GM21723 (cell line): Measurements from ENCODE around the gene SPAG16.
"Not testable (repeated sequence)": the region's sequence is repeated elsewhere in the genome, so short reads cannot be mapped to it uniquely, and the experiment has no call there.

Experiments
- ATAC-seq: cut with Tn5 transposase; IDR thresholded peaks from one replicate; pipeline ENCODE4 v1.9.1; 2021; ENCODE audit warnings: mild to moderate bottlenecking, moderate library complexity; ENCODE audit not compliant: unreplicated experiment

Gene SPAG16

DNA sequence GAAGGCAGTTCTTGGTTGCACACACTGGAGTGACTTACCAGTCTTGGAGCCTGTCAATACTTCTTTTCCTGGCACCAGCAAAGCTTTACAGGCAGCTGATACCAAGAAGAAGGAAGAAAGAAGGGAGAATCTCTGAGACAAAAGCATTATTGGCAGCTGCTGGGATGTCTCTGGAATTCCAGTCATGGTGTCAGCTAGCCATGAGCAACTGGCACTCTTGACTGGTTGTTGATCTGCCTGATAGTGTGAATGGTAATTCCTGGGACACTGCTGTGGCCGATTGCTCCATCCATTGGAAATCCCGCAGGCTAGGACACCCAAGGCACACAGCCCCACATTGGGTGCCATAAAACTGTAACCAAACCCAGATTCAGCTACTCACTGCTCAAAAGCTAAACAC lies 17.8 kb upstream of the SPAG16 start:
- ATAC-seq: no peak

DNA sequence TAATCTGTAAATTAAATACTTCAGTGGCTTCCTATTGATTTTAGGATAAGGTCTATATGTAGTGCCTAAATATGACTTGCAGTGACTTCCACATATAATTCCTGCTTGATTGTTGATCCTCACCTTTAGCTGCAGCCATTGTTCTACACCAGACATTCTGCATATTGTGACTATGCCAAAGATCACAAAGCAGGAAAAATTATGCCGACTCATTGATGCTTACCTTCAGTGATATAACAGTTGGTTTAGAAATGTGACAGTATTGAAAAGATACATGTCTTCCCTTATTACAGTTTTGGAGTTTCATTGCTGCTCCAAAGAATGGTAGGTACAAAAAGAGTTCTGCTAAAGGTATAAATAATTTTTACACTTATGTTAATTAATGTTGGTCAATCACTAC lies 12.3 kb upstream of the SPAG16 start:
- no peak for ATAC-seq

DNA sequence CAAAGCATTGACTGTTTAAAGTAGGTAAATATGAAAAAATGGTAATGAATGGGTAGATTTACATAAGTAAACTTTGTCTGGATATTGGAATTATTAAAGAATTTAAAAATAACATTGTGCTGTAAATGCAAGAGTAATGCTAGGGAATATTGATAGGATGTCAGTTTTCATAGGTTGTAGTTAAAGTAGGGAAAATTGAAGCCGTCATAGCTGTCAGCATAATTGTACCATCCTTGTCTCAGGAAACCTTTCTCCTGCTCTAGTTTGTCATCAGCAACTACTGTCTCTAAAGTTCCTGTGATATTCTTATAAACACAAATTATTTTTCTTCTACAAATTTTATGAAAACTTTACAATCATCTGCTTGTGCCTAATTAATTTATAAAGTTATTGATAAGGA lies 10.1 kb upstream of the SPAG16 start:
- ATAC-seq: no peak

DNA sequence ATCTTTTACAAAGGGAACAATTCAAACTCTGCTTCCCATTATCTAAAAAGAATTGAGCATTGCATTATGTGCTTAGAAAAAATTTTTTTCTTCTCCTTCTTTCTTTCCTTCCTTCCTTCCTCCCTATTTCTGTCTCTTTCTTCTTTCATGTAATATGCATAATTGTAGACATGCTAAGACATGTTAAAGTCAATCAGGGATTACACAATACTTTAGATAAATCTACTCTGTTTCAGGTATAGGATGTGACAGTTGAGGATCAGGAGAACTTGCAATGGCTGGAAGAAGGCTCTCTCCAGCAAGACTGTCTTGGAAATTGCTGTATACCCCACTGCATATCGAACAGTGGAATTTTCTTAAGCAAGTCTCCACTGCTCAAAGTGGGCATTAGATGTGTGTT lies 9.0 kb upstream of the SPAG16 start:
- ATAC-seq: no peak

DNA sequence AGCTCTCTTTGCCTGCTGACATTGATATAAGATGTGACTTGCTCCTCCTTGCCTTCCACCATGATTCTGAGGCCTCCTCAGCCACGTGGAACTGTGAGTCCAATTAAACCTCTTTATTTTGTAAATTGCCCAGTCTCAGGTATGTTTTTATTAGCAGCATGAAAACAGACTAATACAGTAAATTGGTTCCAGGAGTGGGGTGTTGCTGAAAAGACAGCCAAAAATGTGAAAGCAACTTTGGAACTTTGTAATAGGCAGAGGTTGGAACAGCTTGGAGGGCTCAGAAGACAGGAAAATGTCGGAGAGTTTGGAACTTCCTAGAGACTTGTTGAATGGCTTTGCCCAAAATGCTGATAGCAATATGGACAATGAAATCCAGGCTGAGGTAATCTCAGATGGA lies 7.1 kb upstream of the SPAG16 start:
- not testable (repeated sequence) for ATAC-seq

DNA sequence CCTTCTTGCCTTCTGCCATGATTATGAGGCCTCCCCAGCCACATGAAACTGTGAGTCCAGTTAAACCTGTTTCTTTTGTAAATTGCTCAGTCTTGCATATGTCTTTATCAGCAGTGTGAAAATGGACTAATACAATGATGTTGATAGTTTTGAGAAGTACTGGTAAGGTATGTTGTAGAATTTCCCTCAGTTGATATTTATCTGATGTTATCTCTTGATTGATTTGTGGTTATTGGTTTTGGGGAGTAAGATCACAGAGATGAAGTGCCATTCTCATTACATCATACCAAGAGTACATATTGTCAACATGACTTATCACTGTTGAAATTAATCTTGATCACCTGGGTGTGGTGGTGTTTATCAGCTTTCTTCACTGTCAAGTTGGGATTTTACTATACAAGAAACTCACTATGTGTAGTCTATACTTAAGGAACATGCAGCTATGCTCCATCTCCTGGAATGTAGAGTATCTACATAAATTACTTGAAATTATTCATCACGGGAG lies 5.1 kb upstream of the SPAG16 start:
- ATAC-seq: no peak

DNA sequence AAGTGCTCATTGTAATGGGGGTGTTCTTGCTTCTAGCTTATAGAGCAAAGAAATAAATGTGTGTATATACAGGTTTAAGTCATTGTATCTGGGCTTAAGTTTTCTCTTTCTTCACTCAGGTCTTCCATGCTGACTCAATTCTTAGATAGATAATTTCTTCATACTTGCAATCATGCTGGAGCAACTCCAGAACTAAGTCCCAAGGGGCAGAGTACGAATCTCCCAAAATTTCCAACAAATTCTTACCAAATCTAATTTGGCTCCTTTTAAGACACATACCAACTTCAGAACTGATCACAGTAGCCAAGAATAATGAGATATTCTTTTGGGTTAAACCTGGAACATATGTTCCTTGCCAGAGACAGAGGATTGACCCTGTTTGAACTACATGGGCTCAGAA lies 4.3 kb upstream of the SPAG16 start:
- no peak for ATAC-seq

DNA sequence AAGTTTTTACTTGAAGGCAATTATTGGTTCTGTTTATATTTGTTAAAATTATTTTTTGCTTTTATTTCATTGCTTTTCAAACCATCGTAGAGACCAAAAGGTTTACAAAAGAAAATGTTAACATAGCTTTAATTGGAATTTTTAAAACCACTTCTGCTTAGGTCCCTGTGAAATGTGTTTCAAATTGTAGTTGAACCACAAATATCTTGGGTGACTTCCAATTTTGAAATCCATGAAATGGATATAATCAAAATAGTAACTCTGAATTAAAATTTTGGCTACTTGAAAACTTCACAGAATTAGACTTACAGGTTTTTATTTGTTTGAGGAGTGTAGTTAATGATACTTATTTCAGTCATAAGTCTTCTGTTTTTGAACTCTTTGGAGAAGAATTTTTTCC lies 3.1 kb upstream of the SPAG16 start:
- no peak for ATAC-seq

DNA sequence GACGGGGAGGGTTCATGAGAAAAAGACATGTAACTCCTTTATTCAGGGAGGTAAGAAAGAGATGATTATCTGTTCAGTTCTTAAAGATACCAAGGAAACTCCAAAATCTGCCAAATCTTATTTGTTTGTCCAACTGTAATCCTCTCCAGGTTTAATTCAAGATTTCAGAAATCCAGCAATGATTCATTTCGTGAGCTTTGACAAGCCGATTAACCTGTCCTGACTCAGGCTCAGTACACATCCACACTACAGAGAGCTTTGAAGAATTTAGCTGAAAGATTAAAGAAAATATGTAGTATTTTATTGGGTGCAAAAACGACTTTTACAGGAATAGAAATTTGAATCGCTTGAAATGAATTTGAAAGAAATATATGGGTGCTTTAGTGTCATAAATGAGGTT lies 1.1 kb downstream of the SPAG16 start:
- ATAC-seq: no peak

DNA sequence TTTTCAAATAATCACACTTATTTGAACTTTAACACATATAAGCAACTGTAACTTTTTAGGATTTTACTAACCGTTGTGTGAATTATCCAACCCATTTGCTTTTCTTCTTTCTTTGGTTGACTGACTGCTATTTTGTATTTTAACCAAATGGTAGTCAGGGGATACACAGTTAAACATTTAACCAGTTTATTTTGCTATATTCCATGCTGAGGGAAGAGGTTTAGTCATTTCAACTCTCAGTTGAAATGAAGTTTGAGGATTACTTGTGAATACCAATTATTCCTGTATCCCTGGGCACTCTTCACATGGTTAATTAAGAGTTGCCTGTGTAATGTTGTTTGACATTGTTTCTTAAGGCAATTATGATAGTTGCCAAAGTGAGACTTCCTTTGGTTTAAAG lies 1.9 kb downstream of the SPAG16 start:
- no peak for ATAC-seq

DNA sequence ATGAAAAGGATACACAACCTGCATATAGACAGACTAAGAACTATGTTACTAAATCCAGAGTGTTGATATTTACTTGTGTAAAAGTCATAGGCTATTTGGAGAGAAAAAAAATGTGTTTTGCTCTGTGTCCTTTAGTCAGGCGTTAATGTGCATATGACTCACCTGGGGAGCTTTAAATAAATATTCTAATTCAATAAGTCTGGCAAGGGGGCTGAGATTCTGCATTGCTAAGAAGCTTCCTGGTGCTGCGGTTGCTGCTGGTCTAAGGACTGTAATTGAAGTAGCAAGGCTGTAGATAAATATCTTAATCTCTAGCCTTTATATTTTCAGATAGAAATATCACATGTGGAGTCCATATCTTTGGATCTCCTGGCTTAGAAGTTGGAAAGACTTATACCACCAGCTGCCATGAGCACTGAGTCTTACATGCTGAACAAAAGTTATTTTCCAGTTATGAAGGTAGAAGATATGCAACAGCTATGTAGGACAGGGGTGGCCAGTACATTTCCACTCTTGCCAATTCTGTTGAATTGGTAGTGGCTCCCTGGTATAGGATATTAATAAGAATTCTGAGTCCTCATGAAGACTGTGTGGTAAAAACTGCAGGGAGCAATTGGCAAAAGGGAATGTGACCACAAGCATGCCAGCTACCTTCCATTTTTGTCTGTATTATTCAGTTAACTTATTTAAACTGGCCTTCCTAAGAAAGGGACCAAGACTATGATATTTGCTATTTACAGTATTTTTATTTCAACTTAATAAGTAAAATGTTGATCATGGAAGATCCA lies 4.8 kb downstream of the SPAG16 start:
- ATAC-seq: no peak

DNA sequence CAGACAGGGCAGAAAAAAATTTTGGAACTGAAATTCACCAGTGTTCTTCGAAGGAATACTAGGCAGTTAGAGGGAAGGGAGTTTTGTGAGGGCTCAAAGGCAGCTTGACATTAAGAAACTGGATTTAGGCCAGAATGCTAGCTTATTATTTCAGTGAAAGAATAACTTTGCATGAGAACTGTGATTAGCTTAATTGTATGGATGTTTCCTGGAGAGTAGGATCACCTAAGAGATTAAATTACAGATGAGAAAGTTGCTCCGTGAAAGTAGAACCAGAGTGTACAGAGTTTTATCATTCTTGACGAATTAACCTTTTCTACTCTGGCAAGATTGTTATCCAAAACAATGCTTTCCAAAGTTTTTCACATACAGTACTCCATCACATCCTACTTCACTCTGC lies 6.2 kb downstream of the SPAG16 start:
- no peak for ATAC-seq

DNA sequence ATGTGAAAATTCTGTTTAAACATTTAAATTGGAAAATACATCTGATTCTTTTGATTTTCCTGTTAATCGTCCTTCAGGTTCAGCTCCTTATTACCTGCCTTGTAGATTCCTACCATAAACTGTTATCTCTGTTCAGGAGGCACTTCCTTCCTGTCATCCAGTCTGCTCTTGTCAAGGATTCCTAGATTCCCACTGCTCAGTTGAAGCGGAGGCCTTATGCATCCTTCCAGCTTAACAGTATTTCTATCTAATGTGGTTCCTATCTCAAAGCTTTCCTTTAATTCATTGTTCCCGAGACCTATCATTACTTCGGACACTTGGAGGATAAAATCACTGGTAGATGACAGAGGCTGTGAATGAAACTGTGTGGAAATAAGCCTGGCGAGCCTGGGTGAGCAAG lies 12.0 kb downstream of the SPAG16 start:
- ATAC-seq: no peak

DNA sequence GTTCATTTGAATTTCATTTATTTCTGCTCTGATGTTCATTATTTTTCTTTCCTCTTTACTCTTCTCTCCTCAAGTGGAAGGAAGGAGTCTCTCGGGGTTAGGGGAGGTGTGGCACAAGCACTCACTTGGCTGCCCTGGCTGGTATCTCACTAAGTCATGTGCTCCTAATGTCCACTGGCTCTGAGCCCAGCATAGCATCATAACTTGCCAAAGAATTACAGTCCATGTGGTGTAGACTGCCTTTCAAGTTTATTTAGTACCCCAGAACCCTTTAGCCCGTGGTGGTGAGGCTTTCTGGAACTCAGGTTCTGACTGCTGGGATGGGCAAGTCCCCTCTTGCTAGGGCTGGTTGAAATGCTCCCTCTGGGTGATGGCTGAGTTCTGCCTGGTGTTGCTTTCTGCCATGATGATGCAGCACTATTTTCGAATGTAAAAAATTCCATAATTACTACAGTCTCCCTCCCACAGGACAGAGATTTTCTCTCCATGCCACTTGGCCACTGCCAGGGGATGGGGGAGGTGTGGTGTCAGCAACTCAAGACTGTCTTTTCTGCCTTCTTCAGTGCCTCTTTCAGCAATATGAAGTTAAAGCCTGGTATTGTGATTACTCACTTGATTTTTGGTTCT lies 22.2 kb downstream of the SPAG16 start:
- ATAC-seq: no peak

DNA sequence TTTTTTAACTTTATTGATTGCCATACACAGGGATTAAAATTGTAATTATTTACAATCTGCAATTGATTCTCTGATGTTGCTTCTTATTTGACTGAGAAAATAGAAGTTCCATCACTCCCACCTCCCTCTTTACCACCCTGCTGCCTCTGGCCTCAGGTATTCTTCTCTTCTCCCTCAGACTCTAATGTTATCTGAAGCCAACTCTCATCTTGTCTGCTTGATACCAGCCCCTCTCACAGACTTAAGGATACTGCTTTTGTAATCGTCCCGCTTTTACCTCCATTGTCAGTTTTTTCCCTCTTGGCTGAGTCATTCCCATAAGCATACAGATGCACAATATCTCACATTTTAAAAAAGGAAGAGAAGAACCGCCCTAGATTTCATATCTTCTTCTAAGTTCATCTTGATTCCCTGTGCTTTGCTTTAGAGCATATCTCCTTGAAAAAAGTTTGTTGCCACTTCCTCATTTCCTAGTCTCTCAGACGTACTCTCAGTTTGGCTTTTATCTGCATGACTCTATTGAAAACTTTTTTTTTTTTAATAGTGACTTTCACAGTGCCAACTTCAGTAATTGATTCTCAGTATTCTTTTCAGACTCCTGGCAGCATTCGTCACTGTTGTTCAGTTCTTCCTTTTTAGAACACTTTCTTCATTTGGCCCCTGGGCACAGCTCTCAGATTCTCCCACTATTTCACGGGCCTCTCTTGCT lies 31.1 kb downstream of the SPAG16 start:
- ATAC-seq: no peak

DNA sequence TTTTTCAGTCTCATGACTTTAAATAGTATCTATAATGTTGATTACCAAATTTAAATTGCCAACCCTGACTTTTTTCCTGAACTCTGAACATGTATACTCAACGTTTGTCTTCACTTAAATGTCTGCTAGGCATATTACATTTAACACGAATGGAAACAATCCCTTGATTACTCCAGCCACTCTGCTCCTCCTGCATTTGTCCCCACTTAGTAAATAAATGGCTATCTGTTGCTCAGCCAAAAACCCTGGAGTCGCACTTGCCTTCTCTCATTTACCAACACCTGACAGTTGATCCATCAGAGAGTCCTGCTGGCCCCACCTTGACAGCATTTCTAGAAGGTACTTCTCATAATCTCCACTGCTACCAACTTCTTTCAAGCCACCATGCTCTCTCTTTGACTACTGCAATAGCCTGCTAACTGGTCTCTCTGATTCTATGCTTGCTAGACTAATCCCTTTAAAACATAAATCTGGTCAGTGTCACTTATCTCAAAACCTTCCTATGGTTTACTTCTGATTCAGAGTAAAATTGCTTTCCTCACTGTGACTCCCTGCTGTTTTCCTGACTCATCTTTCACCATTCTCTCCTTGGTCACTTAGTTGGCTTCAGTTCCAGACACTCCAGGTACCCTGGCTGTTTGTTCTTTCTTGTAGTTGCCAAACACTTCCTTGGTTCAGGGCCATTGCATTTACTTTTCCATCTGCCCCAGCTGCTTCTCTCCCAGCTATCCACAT lies 31.9 kb downstream of the SPAG16 start:
- no peak for ATAC-seq

DNA sequence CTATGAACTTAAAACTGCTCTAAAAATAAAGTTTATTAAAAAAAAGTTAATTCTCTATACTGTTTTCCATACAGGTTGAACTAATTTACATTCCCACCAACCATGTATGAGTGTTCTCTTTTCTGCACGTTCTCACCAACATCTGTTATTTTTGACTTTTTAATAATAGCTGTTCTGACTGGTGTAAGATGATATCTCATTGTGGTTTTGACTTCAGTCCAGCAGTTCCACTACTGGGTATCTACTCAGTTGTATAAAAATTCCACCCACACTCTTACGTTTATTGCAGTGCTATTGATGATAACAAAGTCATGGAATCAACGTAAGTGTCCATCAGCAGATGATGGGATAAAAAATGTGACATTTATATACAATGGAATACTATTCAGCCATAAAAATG lies 33.7 kb downstream of the SPAG16 start:
- ATAC-seq: no peak

DNA sequence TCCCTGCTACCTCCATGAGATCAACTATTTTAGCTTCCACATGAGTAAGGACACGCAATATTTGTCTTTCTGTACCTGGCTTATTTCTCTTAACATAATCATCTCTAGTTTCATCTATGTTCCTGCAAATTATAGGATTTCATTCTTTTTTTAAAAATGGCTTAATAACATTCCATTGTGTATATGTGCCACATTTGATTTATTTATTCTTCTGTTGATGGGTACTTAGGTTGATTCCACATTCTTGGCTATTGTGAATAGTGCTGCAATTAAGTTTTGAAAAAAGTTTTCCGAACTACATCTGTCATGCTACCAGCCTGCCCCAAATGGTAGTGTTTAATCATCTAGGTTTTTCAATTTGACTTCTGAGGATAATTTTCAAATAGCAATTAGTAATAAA lies 36.3 kb downstream of the SPAG16 start:
- ATAC-seq: no peak

DNA sequence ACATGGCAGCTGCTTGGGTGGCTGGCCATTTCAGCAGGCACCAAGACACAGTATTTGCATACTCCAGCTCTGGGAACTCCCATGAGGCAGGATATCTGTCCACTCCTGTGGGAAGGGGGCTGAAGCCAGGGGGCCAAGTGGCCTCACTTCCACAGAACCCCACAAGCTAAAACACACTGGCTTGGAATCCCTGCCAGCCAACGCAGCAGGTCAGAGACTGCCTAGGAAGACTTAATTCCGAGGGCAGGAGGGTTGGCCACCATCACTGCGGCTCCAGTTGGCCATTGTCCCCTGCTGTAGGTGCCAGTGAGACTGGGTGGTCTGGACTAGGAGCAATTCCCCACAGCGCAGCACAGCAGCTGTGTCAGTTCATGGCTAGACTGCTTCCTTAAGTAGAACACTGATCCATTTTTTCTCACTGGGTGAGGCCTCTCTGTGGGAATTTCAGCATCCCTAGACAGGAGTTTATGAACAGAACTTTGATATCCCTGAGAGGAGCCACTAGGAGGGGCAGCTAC lies 52.0 kb downstream of the SPAG16 start:
- no peak for ATAC-seq

DNA sequence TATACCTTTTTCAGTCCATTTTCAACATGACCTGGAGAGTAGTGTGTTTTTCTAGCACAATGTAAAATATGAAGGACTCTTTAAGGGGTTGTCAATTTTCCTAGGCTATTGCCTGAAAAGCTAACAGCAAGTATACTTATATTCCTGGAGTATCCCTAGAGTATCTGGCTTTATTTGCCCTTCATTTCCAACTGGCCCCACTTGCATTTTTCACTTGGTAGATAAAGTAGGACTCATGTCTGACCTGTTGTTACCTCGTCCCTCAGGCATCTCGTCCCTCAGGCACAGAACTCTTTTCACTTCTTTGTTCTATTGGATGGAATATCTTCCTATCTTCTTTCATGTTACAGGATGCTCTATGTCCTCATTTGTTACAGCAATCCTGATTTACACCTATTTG lies 69.2 kb downstream of the SPAG16 start:
- ATAC-seq: no peak

DNA sequence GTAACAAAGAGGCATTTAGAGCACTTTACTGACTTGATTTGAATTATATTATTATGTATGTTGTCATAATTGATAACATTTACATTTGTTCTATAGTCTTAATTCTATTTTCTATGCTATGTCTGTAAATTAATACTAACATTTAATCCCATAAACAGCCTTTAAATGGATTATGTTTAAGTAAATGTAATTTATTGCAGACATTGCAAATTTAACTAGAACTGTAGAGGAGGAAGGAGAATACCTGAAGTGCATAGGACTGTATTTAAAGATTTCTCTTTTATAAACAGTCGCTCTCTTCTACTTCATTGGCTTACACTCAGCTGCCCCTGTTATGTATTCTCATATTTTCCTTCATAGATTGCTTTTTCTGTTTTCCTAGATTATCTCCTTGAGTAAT lies 92.4 kb downstream of the SPAG16 start:
- no peak for ATAC-seq
